Measurements from ENCODE around the gene ITIH1.

ITIH1 gene

DNA sequence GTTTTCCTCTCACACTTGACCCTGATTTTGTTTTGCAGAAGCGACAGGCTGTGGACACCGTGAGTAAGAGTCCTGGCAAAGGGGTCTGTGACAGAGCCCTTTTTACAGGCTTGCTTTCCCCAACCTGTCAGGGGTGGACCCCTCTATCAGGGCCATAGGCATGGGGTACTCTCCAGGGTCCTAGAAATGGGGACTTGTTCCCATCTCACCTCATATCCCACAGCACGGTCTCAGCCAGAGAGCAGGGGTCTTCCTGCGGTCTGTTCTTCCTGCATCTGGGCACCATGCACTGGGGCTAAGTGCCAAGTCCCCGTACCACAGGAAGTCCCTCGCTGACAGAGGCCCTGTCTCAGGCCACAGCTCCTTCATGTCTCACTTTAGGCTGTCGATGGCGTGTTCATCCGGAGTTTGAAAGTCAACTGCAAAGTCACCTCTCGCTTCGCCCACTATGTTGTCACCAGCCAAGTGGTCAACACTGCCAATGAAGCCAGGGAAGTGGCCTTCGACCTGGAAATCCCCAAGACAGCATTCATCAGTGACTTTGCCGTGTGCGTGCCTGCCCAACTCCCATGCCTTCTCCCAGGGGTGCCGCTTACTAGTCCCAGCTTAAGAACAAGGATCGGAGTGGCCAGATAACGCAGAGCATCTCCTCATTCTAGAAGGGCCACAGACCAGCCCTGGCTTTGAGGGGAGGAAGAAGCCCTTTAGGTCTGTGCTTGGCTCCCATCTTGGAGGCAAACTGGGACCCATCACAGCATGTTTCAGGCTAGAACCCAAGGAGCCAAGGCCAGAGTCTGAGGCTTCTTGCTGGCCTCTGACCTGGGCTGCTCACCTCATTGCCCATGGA lies 783 bp downstream of the ITIH1 start:
- intact Hi-C loops (cut with DNase I; ENCODE audit: low total_unique reads) = loop anchor here (10.0 kb wide), 2 partner anchors 47 to 157 kb away; no protein-coding TSS in a partner anchor
- H3K9me3 ChIP-seq = no peaks in the 10 kb centered on the region
- peak in 1 of 2 donors; percentile 61 for DNase-seq
- no peaks in the 10 kb centered on the region for H3K36me3 ChIP-seq
- H3K4me1 ChIP-seq = no peaks in the 10 kb centered on the region
- H3K4me3 ChIP-seq = no peak overlapping the region
- H3K27me3 ChIP-seq = peaks cover 0 to 14% of the 10 kb centered on the region in 2 donors
- H3K27ac ChIP-seq = no peak overlapping the region
- TF ChIP-seq CTCF (IDR thresholded peaks at IDR 0.05) = no peak

DNA sequence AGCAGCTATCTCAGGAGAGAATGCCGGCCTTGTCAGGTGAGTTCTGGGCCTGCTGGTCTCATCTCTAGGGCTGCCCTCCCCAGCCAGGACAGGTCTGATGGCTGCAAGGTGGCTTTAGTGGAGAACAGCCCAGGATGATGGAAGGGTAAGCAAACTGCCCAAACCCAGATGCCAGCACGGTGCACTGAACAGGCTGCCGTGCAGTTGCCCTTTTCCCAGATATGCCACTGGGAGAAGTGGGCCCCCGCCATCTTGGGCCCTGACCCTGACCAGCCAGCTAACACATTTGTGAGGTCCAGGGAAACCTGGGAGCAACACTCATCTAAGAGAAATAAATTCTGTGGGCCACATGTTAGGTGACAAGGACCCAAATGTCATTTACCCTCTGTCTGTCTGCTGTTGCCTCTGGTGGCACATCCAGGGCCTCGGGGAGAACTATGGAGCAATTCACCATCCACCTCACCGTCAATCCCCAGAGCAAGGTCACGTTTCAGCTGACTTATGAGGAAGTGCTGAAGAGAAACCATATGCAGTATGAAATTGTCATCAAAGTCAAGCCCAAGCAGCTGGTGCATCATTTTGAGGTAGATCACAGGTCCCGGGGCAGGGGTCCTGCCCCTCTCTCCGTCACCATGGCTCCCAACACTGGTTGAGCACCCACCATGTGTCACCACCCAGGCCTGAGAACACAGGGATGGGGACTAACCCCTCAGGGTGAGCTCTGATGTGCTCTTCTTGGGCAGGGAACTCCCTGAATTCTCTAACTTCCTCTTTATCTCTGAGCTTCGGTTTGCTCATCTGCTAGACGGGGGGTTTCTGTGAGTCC lies 1.8 kb downstream of the ITIH1 start:
- Histone ChIP-seq H3K4me1 (no peaks in the 10 kb centered on the region), H3K36me3 (no peaks in the 10 kb centered on the region), H3K27me3 (peaks cover 0 to 14% of the 10 kb centered on the region in 2 donors), H3K27ac (no peak overlapping the region), H3K9me3 (no peaks in the 10 kb centered on the region), H3K4me3 (no peak overlapping the region)
- DNase-seq = no peak
- intact Hi-C loops (cut with DNase I; ENCODE audit: low total_unique reads) = loop anchor here (10.0 kb wide), 2 partner anchors 46 to 156 kb away; no protein-coding TSS in a partner anchor
- TF ChIP-seq CTCF (IDR thresholded peaks at IDR 0.05) = no peak

- H3K27ac ChIP-seq = no peak overlapping the region
- intact Hi-C loops (cut with DNase I; ENCODE audit: low total_unique reads) = loop anchor here (10.0 kb wide), 2 partner anchors 45 to 155 kb away; no protein-coding TSS in a partner anchor
These were observed 2.6 kb downstream of the ITIH1 start for GRCh38 chr3:52779837-52780585.

DNA sequence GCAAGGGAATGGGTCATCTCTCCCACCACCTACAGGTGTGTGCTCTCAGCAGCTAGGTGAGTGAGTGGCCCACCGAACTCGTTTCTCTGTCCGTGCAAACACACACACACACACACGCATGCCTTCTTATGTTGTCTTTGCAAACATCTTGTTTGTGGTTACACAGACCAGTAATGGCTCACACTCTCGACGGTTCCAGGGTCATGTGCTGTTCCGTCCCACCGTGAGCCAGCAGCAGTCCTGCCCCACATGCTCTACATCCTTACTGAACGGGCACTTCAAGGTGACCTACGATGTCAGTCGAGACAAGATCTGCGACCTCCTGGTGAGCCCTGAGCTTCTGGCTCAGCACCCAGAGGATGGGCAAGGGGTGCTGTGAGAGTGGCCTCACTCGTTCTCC lies 4.3 kb downstream of the ITIH1 start:
- TF ChIP-seq CTCF (IDR thresholded peaks at IDR 0.05) = no peak
- Histone ChIP-seq H3K4me1 (no peaks in the 10 kb centered on the region), H3K27ac (no peak overlapping the region), H3K4me3 (no peak overlapping the region), H3K36me3 (no peaks in the 10 kb centered on the region), H3K9me3 (no peaks in the 10 kb centered on the region), H3K27me3 (peaks cover 0 to 14% of the 10 kb centered on the region in 2 donors)
- intact Hi-C loops (cut with DNase I; ENCODE audit: low total_unique reads) = no loop called here
- DNase-seq = no peak

More at GRCh38 chr3:52779837-52780585, 2.6 kb downstream of the ITIH1 start:
- no peak for TF ChIP-seq CTCF (IDR thresholded peaks at IDR 0.05)
- peaks cover 0 to 14% of the 10 kb centered on the region in 2 donors for H3K27me3 ChIP-seq
- H3K4me3 ChIP-seq = no peak overlapping the region
- DNase-seq = no peak
- no peaks in the 10 kb centered on the region for H3K9me3 ChIP-seq
- H3K4me1 ChIP-seq = no peaks in the 10 kb centered on the region
- H3K36me3 ChIP-seq = no peaks in the 10 kb centered on the region
